Middle frontal gyrus (tissue), 1 donor: Measurements from ENCODE around the gene TYW1.
"Not testable (repeated sequence)": the region's sequence is repeated elsewhere in the genome, so short reads cannot be mapped to it uniquely, and the experiment has no call there.

Experiments
- DNase-seq: peaks from one replicate; pipeline ENCODE4 v3.0.0-alpha.2; 2015; ENCODE audit warnings: low spot score; ENCODE audit errors: extremely low spot score

Gene TYW1

GRCh38 chr7:67189801-67190465 lies 193.3 kb downstream of the TYW1 start:
- not testable (repeated sequence) for DNase-seq

- DNase-seq: not testable (repeated sequence)
Observed at GRCh38 chr7:67191002-67191720, 194.5 kb downstream of the TYW1 start.

GRCh38 chr7:67192123-67192702 lies 195.6 kb downstream of the TYW1 start:
- not testable (repeated sequence) for DNase-seq

- DNase-seq: not testable (repeated sequence)
Observed at GRCh38 chr7:67192889-67193613, 196.4 kb downstream of the TYW1 start.

- DNase-seq: not testable (repeated sequence)
Observed at GRCh38 chr7:67196176-67196575, 199.5 kb downstream of the TYW1 start.

- DNase-seq: not testable (repeated sequence)
Observed at GRCh38 chr7:67198865-67199526, 202.4 kb downstream of the TYW1 start.

GRCh38 chr7:67205772-67206171 lies 209.1 kb downstream of the TYW1 start:
- not testable (repeated sequence) for DNase-seq

- DNase-seq: no peak
Observed at GRCh38 chr7:67206452-67206851, 209.8 kb downstream of the TYW1 start.

GRCh38 chr7:67208656-67209055 lies 212.0 kb downstream of the TYW1 start:
- not testable (repeated sequence) for DNase-seq

- DNase-seq: no peak
Observed at GRCh38 chr7:67209256-67209655, 212.6 kb downstream of the TYW1 start.

GRCh38 chr7:67210567-67210966 lies 213.9 kb downstream of the TYW1 start:
- DNase-seq: no peak

GRCh38 chr7:67211650-67212330 lies 215.2 kb downstream of the TYW1 start:
- not testable (repeated sequence) for DNase-seq

- not testable (repeated sequence) for DNase-seq
Observed at GRCh38 chr7:67213038-67213437, 216.4 kb downstream of the TYW1 start.

- DNase-seq: not testable (repeated sequence)
Observed at GRCh38 chr7:67223551-67223950, 226.9 kb downstream of the TYW1 start.

- not testable (repeated sequence) for DNase-seq
Observed at GRCh38 chr7:67226340-67226907, 229.8 kb downstream of the TYW1 start.

- not testable (repeated sequence) for DNase-seq
Observed at GRCh38 chr7:67226967-67227366, 230.3 kb downstream of the TYW1 start.

- DNase-seq: not testable (repeated sequence)
Observed at GRCh38 chr7:67229018-67229417, 232.4 kb downstream of the TYW1 start.

GRCh38 chr7:67230029-67230428 lies 233.4 kb downstream of the TYW1 start:
- not testable (repeated sequence) for DNase-seq

- DNase-seq: not testable (repeated sequence)
Observed at GRCh38 chr7:67233506-67233905, 236.9 kb downstream of the TYW1 start.

- DNase-seq: not testable (repeated sequence)
Observed at GRCh38 chr7:67236216-67236615, 239.6 kb downstream of the TYW1 start.
